DND-41 (cell line): ENCODE data around the gene ECE2.

Experiments
- ATAC-seq: fragments of 200-7000 bp; cut with Tn5 transposase; 3 replicates; pipeline ENCODE4 v1.9.1; 2021; ENCODE audit warnings: low read depth; ENCODE audit not compliant: insufficient read depth
- DNase-seq: peaks from one replicate; pipeline ENCODE4 v3.0.0-alpha.2; 2020
- H2AFZ ChIP-seq: 2 replicates; pipeline ENCODE4 v1.6.0; 2012; ENCODE audit warnings: low read depth, low read length
- H3K27ac ChIP-seq: 2 replicates; pipeline ENCODE4 v1.5.1; 2012; ENCODE audit warnings: low read length, inconsistent platforms
- H3K27me3 ChIP-seq: fragments of 200-600 bp; sonication (generic); 2 replicates; pipeline ENCODE4 v1.6.0; 2012; ENCODE audit warnings: low read length, mild to moderate bottlenecking, inconsistent platforms; ENCODE audit not compliant: insufficient read depth, poor library complexity
- H3K36me3 ChIP-seq: 2 replicates; pipeline ENCODE4 v1.5.1; 2012; ENCODE audit warnings: low read length, inconsistent platforms; ENCODE audit not compliant: insufficient read depth
- H3K4me1 ChIP-seq: 2 replicates; pipeline ENCODE4 v1.5.1; 2012; ENCODE audit warnings: mild to moderate bottlenecking, low read length; ENCODE audit not compliant: insufficient read depth
- H3K4me2 ChIP-seq: 2 replicates; pipeline ENCODE4 v1.6.0; 2012; ENCODE audit warnings: mild to moderate bottlenecking, moderate library complexity, low read length, inconsistent platforms; ENCODE audit not compliant: insufficient read depth
- H3K4me3 ChIP-seq, 2 experiments: fragments of 200-600 bp in 1 of 2; shearing (Covaris generic) in 1 of 2; 2 replicates each; pipeline ENCODE4 v1.5.1; 2012 to 2016; ENCODE audit warnings: inconsistent platforms in 2 of 2, low read length in 2 of 2, mild to moderate bottlenecking in 2 of 2, low read depth in 1 of 2, moderate library complexity in 1 of 2
- H3K79me2 ChIP-seq: 2 replicates; pipeline ENCODE4 v1.6.0; 2012; ENCODE audit warnings: low read length, inconsistent platforms; ENCODE audit not compliant: insufficient read depth
- H3K9ac ChIP-seq: 2 replicates; pipeline ENCODE4 v1.6.0; 2012; ENCODE audit warnings: low read depth, mild to moderate bottlenecking, inconsistent platforms, low read length, moderate library complexity
- H3K9me3 ChIP-seq: 2 replicates; pipeline ENCODE4 v1.5.1; 2012; ENCODE audit warnings: low read length, moderate library complexity, mild to moderate bottlenecking, inconsistent platforms; ENCODE audit not compliant: insufficient read depth, severe bottlenecking
- H4K20me1 ChIP-seq: 2 replicates; pipeline ENCODE4 v1.6.0; 2012; ENCODE audit warnings: low read length; ENCODE audit not compliant: insufficient read depth
- CTCF ChIP-seq: IDR thresholded peaks from 2 replicates; pipeline ENCODE4 v1.5.1; 2012; ENCODE audit warnings: borderline replicate concordance, low read length, moderate library complexity, mild to moderate bottlenecking; ENCODE audit not compliant: poor library complexity, severe bottlenecking; ENCODE audit errors: extremely low read depth
- EZH2 ChIP-seq: IDR thresholded peaks from 3 replicates; pipeline ENCODE4 v1.6.1; 2012; ENCODE audit warnings: borderline replicate concordance, low read depth, mild to moderate bottlenecking, moderate library complexity, low read length, inconsistent platforms; ENCODE audit not compliant: severe bottlenecking

Gene ECE2

GRCh38 chr3:184260724-184261269 lies 15.0 kb upstream of the ECE2 start:
- H3K4me2 ChIP-seq: peak overlapping the region; percentile 78; the same call in 1 of the 2 replicates
- no peaks in the 10 kb centered on the region for H3K36me3 ChIP-seq
- peaks cover 18% of the 10 kb centered on the region for H3K4me1 ChIP-seq
- H2AFZ ChIP-seq: no peak overlapping the region
- H3K4me3 ChIP-seq: peak overlapping the region in 1 of 2 experiments; percentile 34; a peak in 1 of 4 replicates
- peak overlapping the region; percentile 26; the same call in 1 of the 2 replicates for H3K9ac ChIP-seq
- no peak overlapping the region for H3K27ac ChIP-seq
- no peaks in the 10 kb centered on the region for H3K27me3 ChIP-seq
- no peaks in the 10 kb centered on the region for H3K9me3 ChIP-seq
- ATAC-seq (no peak), DNase-seq (no peak)
- no peaks in the 10 kb centered on the region for H3K79me2 ChIP-seq
- no peaks in the 10 kb centered on the region for H4K20me1 ChIP-seq
- no peak for TF ChIP-seq EZH2
- no peak for TF ChIP-seq CTCF

GRCh38 chr3:184261270-184261853 lies 14.5 kb upstream of the ECE2 start, which contains the start of gene CAMK2N2:
Gene CAMK2N2, minus strand, starts transcription at chr3:184261553. Its CDS starts 268 bp downstream, at chr3:184261285.
- Histone ChIP-seq H3K4me2 (peak within 1 kb of the TSS; percentile 78), H4K20me1 (no peaks in the 10 kb centered on the region), H3K9ac (peak within 1 kb of the TSS; percentile 39), H3K79me2 (no peaks in the 10 kb centered on the region), H3K4me3 (peak within 1 kb of the TSS; percentile 10 to 57; a peak in 3 of 4 replicates), H3K36me3 (no peaks in the 10 kb centered on the region), H3K9me3 (no peaks in the 10 kb centered on the region), H3K4me1 (peaks cover 18% of the 10 kb centered on the region), H3K27me3 (no peaks in the 10 kb centered on the region), H3K27ac (no peak within 1 kb of the TSS), H2AFZ (peak within 1 kb of the TSS; percentile 67)
- ATAC-seq (peak; percentile 89), DNase-seq (peak; percentile 88)
- TF ChIP-seq CTCF (no peak), EZH2 (no peak)

DNA sequence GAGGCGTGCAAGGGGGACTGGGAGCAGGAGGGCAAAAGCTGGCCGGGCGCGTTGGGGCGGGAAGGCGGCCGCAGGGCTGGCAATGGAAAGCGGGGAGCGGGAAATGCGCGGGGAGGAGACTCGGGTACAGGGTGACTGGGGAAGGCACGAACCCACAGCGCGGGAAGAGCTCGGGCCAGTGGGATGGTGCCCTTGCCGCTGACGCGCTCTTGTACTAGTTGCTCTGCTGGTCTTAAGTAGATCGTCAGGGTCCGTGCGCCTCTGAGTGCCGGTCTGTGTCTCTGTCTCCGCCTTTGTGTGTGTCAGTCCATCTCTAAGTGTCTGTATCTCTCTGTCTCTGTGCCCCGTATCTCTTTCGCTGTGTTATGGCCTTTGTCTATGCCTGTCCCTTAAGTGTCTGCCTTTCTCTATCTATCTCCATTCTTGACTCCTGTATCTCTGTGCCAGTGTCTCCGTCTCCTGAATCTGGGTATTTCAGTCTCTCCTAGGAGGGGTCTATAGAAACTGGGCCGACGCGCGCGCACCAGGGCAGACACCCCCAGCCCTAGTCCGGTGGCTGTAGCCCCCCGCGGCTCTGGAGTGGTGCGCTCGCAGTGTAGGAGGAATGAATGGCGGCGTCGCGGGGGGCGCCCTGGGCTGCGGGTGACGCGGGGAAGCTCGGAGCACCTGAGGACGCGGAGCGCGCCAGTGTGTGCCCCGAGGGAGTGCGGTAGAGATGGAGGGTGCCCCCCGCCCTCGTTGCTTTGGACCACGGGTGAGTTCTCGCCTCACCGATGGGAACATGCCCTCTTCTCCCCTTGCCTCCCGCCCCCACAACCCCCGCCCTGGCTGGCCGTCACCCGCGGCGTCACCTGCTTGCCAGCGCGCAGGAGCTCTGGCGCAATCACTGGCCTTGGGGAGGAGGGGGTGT lies 13.7 kb upstream of the ECE2 start:
- Histone ChIP-seq H3K4me2 (peak overlapping the region; percentile 78), H3K9me3 (no peaks in the 10 kb centered on the region), H3K9ac (peak overlapping the region; percentile 39), H3K4me3 (peak overlapping the region; percentile 10 to 57; a peak in 3 of 4 replicates), H3K4me1 (peaks cover 18% of the 10 kb centered on the region), H3K79me2 (no peaks in the 10 kb centered on the region), H3K36me3 (no peaks in the 10 kb centered on the region), H3K27me3 (no peaks in the 10 kb centered on the region), H3K27ac (no peak overlapping the region), H4K20me1 (no peaks in the 10 kb centered on the region), H2AFZ (peak overlapping the region; percentile 67)
- peak; percentile 62 for ATAC-seq
- TF ChIP-seq EZH2: no peak
- no peak for TF ChIP-seq CTCF
- DNase-seq: no peak
